HepG2 (cell line): ENCODE data around the gene G6PD. TPM values are rescaled to one million over a fixed set of nuclear protein-coding genes. Genes with fewer than 3 reads are reported as not detected.

ENCODE experiments used
- ARNT ChIP-seq: fragments of 450-650 bp; IDR thresholded peaks from 2 replicates; pipeline ENCODE4 v1.6.1; 2017
- DMAP1 ChIP-seq: IDR thresholded peaks from 2 replicates; pipeline ENCODE4 v1.6.1; 2016
- DNMT1 ChIP-seq: sonication (generic); formaldehyde crosslinking; IDR thresholded peaks from 2 replicates; pipeline ENCODE4 v1.5.1; 2020; ENCODE audit warnings: mild to moderate bottlenecking, missing genetic modification reagents
- FOXA1 ChIP-seq, 2 experiments: fragments of 450-650 bp in 1 of 2; sonication (generic) in 1 of 2; formaldehyde crosslinking in 1 of 2; IDR thresholded peaks; 2 replicates each; pipeline versions ENCODE4 v1.4.0 to v1.6.1; 2016 to 2020; ENCODE audit warnings: missing genetic modification reagents in 1 of 2
- FOXM1 ChIP-seq: sonication (generic); formaldehyde crosslinking; IDR thresholded peaks from 2 replicates; pipeline ENCODE4 v1.5.0; 2020; ENCODE audit warnings: missing genetic modification reagents
- FOXO1 ChIP-seq: sonication (generic); formaldehyde crosslinking; IDR thresholded peaks from 2 replicates; pipeline ENCODE4 v1.4.0; 2020; ENCODE audit warnings: missing genetic modification reagents
- FOXO4 ChIP-seq: sonication (generic); formaldehyde crosslinking; conservative IDR thresholded peaks from 2 replicates; pipeline ENCODE4 v1.8.1; 2023; ENCODE audit warnings: missing genetic modification reagents
- HIVEP1 ChIP-seq: sonication (generic); formaldehyde crosslinking; IDR thresholded peaks from 2 replicates; pipeline ENCODE4 v1.4.0; 2020; ENCODE audit warnings: mild to moderate bottlenecking, missing genetic modification reagents
- HMG20B ChIP-seq: conservative IDR thresholded peaks from 2 replicates; pipeline ENCODE4 v1.6.1; 2016; ENCODE audit warnings: missing genetic modification reagents, missing compliant biosample characterization
- KDM6A ChIP-seq: IDR thresholded peaks from 2 replicates; pipeline ENCODE4 v1.6.1; 2016; ENCODE audit warnings: low read depth
- KMT2A ChIP-seq: sonication (generic); formaldehyde crosslinking; IDR thresholded peaks from 2 replicates; pipeline ENCODE4 v1.4.0; 2020; ENCODE audit warnings: missing genetic modification reagents
- MXD3 ChIP-seq: IDR thresholded peaks from 2 replicates; pipeline ENCODE4 v1.6.1; 2016; ENCODE audit warnings: mild to moderate bottlenecking, missing biosample characterization, missing genetic modification reagents
- NFKB2 ChIP-seq: sonication (generic); formaldehyde crosslinking; IDR thresholded peaks from 2 replicates; pipeline ENCODE4 v1.4.0; 2020; ENCODE audit warnings: missing genetic modification reagents, borderline replicate concordance
- PBX2 ChIP-seq: IDR thresholded peaks from 2 replicates; pipeline ENCODE4 v1.6.1; 2016; ENCODE audit warnings: control low read depth
- RORA ChIP-seq: sonication (generic); formaldehyde crosslinking; IDR thresholded peaks from 2 replicates; pipeline ENCODE4 v1.5.0; 2020; ENCODE audit warnings: mild to moderate bottlenecking, missing genetic modification reagents, moderate library complexity
- SALL2 ChIP-seq: sonication (generic); formaldehyde crosslinking; IDR thresholded peaks from 2 replicates; pipeline ENCODE4 v1.8.1; 2023; ENCODE audit warnings: mild to moderate bottlenecking, missing genetic modification reagents, inconsistent platforms
- SMARCE1 ChIP-seq: fragments of 450-650 bp; IDR thresholded peaks from 2 replicates; pipeline ENCODE4 v1.6.1; 2017; ENCODE audit warnings: borderline replicate concordance
- SP5 ChIP-seq: IDR thresholded peaks from 2 replicates; pipeline ENCODE4 v1.6.1; 2016; ENCODE audit warnings: low read depth, borderline replicate concordance
- SRSF4 ChIP-seq: fragments of 200-400 bp; formaldehyde crosslinking; IDR thresholded peaks from one replicate; pipeline ENCODE4 v1.6.1; 2018; ENCODE audit warnings: mild to moderate bottlenecking, low read depth, low read length, moderate library complexity; ENCODE audit not compliant: poor library complexity, severe bottlenecking
- XRCC5 ChIP-seq: fragments of 200-400 bp; formaldehyde crosslinking; optimal IDR thresholded peaks from 2 replicates; pipeline ENCODE3; 2017; ENCODE audit warnings: mild to moderate bottlenecking, low read length
- ZNF276 ChIP-seq: sonication (generic); formaldehyde crosslinking; IDR thresholded peaks from 2 replicates; pipeline ENCODE4 v1.4.0; 2020; ENCODE audit warnings: mild to moderate bottlenecking, low read depth, missing genetic modification reagents
- ZNF383 ChIP-seq: sonication (generic); formaldehyde crosslinking; IDR thresholded peaks from 2 replicates; pipeline ENCODE4 v1.4.0; 2020; ENCODE audit warnings: missing genetic modification reagents, mild to moderate bottlenecking, borderline replicate concordance
- ZNF552 ChIP-seq: sonication (generic); formaldehyde crosslinking; IDR thresholded peaks from 2 replicates; pipeline ENCODE4 v1.9.0; 2022; ENCODE audit warnings: missing genetic modification reagents, mild to moderate bottlenecking, borderline replicate concordance
- ZNF749 ChIP-seq: sonication (generic); formaldehyde crosslinking; IDR thresholded peaks from 2 replicates; pipeline ENCODE4 v1.8.0; 2022; ENCODE audit warnings: mild to moderate bottlenecking, missing genetic modification reagents, moderate library complexity, borderline replicate concordance
- ZNF788 ChIP-seq: sonication (generic); formaldehyde crosslinking; IDR thresholded peaks from 2 replicates; pipeline ENCODE4 v1.5.0; 2020; ENCODE audit warnings: mild to moderate bottlenecking, missing genetic modification reagents, borderline replicate concordance
- ZNF883 ChIP-seq: sonication (generic); formaldehyde crosslinking; IDR thresholded peaks from 2 replicates; pipeline ENCODE4 v1.5.1; 2020; ENCODE audit warnings: mild to moderate bottlenecking, missing genetic modification reagents; ENCODE audit errors: not compliant biosample characterization
- polyA plus RNA-seq, 8 experiments: library from polyadenylated mRNA; depleted of rRNA in 3 of 8; stranded (reverse) in 7 of 8; unstranded in 1 of 8; fragments of >200 nt; fragmentation: Illumina TruSeq in 4 of 8; extraction: Trizol in 4 of 8; gene quantifications; 2 replicates each; pipeline versions ENCODE4 v1.2.1 to v1.2.3, GENCODE V29; 2011 to 2016; ENCODE audit warnings: low read depth in 4 of 8, missing spikeins in 1 of 8, mixed read lengths in 1 of 8; ENCODE audit not compliant: insufficient read depth in 1 of 8
- total RNA-seq, 5 experiments: library from RNA; depleted of rRNA; stranded (reverse); fragments of >200 nt; fragmentation: Illumina TruSeq; extraction: Trizol; gene quantifications; 2 replicates each; pipeline ENCODE4 v1.2.3, GENCODE V29; 2016; ENCODE audit warnings: low read depth in 1 of 5

G6PD gene
- total and polyA plus RNA-seq, 2 of the 13 experiments (the other 11 are each of a cell fraction or from before 2014, with no cell fraction given), result 18.8 to 28.8 TPM

- TF ChIP-seq DMAP1 (no peak; the same call in 1 of the 2 replicates), FOXO1 (CRISPR knock-in tag) (no peak), ZNF883 (CRISPR knock-in tag) (no peak), SALL2 (CRISPR knock-in tag) (no peak), KMT2A (CRISPR knock-in tag) (no peak), ZNF552 (no peak), SMARCE1 (no peak), ZNF383 (CRISPR knock-in tag) (no peak), MXD3 (CRISPR knock-in tag) (no peak), PBX2 (CRISPR knock-in tag) (no peak), NFKB2 (no peak), XRCC5 (no peak), ZNF276 (CRISPR knock-in tag) (no peak), FOXO4 (CRISPR knock-in tag) (no peak), FOXM1 (CRISPR knock-in tag) (no peak), ZNF788 (CRISPR knock-in tag) (no peak; the same call in 1 of the 2 replicates), KDM6A (no peak), HMG20B (CRISPR knock-in tag) (peak; percentile 54; the same call in 1 of the 2 replicates), SP5 (CRISPR knock-in tag) (peak; percentile 35; the same call in 1 of the 2 replicates), SRSF4 (no peak), HIVEP1 (CRISPR knock-in tag) (no peak), ZNF749 (CRISPR knock-in tag) (no peak), FOXA1 (IDR thresholded peaks at IDR 0.05) (no peak), FOXA1 (CRISPR knock-in tag; IDR thresholded peaks at IDR 0.05) (peak; percentile 77), RORA (CRISPR knock-in tag) (no peak), DNMT1 (CRISPR knock-in tag) (no peak), ARNT (no peak)
These were observed 5.6 kb downstream of the G6PD start (continued) for GRCh38 chrX:154540897-154541535.
